ENCODE results near the gene ITK.

Gene ITK

GRCh38 chr5:157186309-157187045, 5.8 kb downstream of the ITK start:
- TF ChIP-seq, protein P1, sequence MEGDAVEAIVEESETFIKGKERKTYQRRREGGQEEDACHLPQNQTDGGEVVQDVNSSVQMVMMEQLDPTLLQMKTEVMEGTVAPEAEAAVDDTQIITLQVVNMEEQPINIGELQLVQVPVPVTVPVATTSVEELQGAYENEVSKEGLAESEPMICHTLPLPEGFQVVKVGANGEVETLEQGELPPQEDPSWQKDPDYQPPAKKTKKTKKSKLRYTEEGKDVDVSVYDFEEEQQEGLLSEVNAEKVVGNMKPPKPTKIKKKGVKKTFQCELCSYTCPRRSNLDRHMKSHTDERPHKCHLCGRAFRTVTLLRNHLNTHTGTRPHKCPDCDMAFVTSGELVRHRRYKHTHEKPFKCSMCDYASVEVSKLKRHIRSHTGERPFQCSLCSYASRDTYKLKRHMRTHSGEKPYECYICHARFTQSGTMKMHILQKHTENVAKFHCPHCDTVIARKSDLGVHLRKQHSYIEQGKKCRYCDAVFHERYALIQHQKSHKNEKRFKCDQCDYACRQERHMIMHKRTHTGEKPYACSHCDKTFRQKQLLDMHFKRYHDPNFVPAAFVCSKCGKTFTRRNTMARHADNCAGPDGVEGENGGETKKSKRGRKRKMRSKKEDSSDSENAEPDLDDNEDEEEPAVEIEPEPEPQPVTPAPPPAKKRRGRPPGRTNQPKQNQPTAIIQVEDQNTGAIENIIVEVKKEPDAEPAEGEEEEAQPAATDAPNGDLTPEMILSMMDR (IDR thresholded peaks at IDR 0.05; ENCODE audit: low read depth, low read length) = no peak
- Histone ChIP-seq H3K27me3 (ENCODE audit: insufficient read depth, low read depth, severe bottlenecking) (no peaks in the 10 kb centered on the region), H3K4me3 (ENCODE audit: low read depth, low read length) (no peak overlapping the region), H3K27ac (no peak overlapping the region), H3K36me3 (no peaks in the 10 kb centered on the region), H3K9me3 (ENCODE audit: severe bottlenecking) (no peaks in the 10 kb centered on the region)
- no peak for DNase-seq

DNA sequence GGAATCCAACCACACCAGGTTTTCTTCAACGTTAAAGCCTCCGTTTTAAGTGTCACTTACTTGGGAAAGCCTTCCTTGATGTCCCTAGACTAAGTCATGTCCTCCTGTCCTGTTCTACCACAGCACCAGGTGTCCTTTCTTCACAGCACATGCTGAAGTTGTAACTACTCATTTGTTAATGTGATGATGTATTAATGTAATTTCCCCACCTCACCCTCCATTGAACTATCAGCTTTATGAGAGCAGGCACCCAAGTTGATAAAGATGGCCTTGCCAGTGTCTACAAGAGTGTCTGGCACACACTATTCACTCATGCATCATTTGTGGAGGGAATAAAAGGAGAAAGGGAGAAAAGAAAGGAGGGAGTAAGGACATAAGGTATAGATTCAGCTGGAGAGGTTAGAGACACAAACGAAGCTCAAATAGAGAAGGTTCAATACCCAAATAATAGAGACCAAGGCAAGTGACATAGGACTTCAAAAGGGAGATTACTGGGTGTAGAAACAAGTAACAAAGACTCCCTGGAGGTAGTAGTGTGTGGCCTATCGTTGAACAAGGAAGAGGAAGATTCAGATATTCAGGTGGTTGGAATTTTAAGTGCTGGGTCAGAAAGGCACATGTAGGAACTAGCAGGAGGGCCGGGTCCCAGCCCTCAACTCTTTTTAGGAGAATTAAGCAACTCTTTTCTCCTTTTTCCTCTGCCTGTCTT, 6.6 kb downstream of the ITK start:
- Histone ChIP-seq H3K27me3 (ENCODE audit: insufficient read depth, low read depth, severe bottlenecking) (no peaks in the 10 kb centered on the region), H3K36me3 (no peaks in the 10 kb centered on the region), H3K9me3 (ENCODE audit: severe bottlenecking) (no peaks in the 10 kb centered on the region), H3K27ac (no peak overlapping the region), H3K4me3 (ENCODE audit: low read depth, low read length) (no peak overlapping the region)
- TF ChIP-seq, protein P1 (IDR thresholded peaks at IDR 0.05; ENCODE audit: low read depth, low read length) = no peak
- no peak for DNase-seq

GRCh38 chr5:157188270-157188669, 7.6 kb downstream of the ITK start:
- Histone ChIP-seq H3K36me3 (no peaks in the 10 kb centered on the region), H3K27ac (no peak overlapping the region), H3K9me3 (ENCODE audit: severe bottlenecking) (no peaks in the 10 kb centered on the region)

GRCh38 chr5:157189223-157189622, 8.6 kb downstream of the ITK start:
- TF ChIP-seq, protein P1 (IDR thresholded peaks at IDR 0.05; ENCODE audit: low read depth, low read length) = no peak
- Histone ChIP-seq H3K9me3 (ENCODE audit: severe bottlenecking) (no peaks in the 10 kb centered on the region), H3K27me3 (ENCODE audit: insufficient read depth, low read depth, severe bottlenecking) (no peaks in the 10 kb centered on the region), H3K27ac (no peak overlapping the region), H3K36me3 (no peaks in the 10 kb centered on the region), H3K4me3 (ENCODE audit: low read depth, low read length) (no peak overlapping the region)
- DNase-seq = no peak

More at GRCh38 chr5:157188270-157188669, 7.6 kb downstream of the ITK start:
- no peaks in the 10 kb centered on the region for H3K27me3 ChIP-seq (ENCODE audit: insufficient read depth, low read depth, severe bottlenecking)
- no peak overlapping the region for H3K4me3 ChIP-seq (ENCODE audit: low read depth, low read length)
- no peak for DNase-seq
- TF ChIP-seq, protein P1 (IDR thresholded peaks at IDR 0.05; ENCODE audit: low read depth, low read length) = no peak

DNA sequence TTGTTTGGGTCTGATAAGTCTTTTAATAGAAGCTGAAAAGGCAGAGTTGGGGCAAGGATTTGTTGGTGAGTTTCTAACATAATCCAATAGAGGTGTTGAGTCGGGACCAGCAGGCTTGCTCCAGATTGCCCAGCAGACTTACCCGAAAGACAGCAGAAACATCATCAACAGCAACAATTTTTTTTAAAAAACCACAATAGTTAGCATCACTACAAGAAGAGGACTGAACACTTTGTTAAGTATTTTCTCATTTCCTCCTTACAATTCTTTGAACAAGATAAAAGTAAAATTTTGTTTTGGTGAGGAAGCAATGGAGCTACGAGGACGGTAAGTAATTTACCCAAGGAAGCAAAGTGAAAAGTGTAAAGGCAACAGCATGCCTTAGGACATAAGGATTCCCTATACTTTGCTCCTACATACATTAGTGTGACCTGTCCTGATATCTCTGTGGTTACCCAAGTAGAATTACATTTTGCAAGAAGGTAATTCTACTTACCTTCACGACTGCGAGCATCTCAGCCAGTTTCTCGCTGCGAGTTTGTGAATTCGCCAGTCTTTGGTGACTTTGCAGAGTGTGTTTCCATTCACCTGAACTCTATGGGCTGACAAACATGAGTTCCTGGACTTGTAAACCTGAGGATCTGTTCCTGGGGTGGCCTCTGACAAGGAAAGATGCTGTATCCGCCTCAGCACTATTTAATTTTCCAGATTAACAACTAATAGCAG, 13.2 kb downstream of the ITK start:
- DNase-seq = no peak
- no peaks in the 10 kb centered on the region for H3K27me3 ChIP-seq (ENCODE audit: insufficient read depth, low read depth, severe bottlenecking)
- no peaks in the 10 kb centered on the region for H3K36me3 ChIP-seq
- no peaks in the 10 kb centered on the region for H3K9me3 ChIP-seq (ENCODE audit: severe bottlenecking)
- no peak overlapping the region for H3K27ac ChIP-seq
- no peak overlapping the region for H3K4me3 ChIP-seq (ENCODE audit: low read depth, low read length)
- TF ChIP-seq, protein P1 (IDR thresholded peaks at IDR 0.05; ENCODE audit: low read depth, low read length) = no peak
